GM19328 (cell line): ENCODE results near the gene KRTAP9-2.
"Not testable (repeated sequence)": the region's sequence is repeated elsewhere in the genome, so short reads cannot be mapped to it uniquely, and the experiment has no call there.

Source experiments
- ATAC-seq: cut with Tn5 transposase; IDR thresholded peaks from one replicate; pipeline ENCODE4 v1.9.1; 2021; ENCODE audit warnings: mild to moderate bottlenecking, moderate library complexity; ENCODE audit not compliant: unreplicated experiment

Gene KRTAP9-2

GRCh38 chr17:41232399-41233105 lies 6.1 kb downstream of the KRTAP9-2 start, which contains the start of gene KRTAP9-3:
Gene KRTAP9-3, plus strand, starts transcription at chr17:41232449. Its CDS starts 53 bp downstream, at chr17:41232502.
- not testable (repeated sequence) for ATAC-seq

- not testable (repeated sequence) for ATAC-seq
These were observed 10.7 kb downstream of the KRTAP9-2 start for GRCh38 chr17:41237116-41237515.

GRCh38 chr17:41237949-41238437 lies 11.5 kb downstream of the KRTAP9-2 start, which contains the start of gene KRTAP9-8:
Gene KRTAP9-8, plus strand, starts transcription at chr17:41237999. Its CDS starts 53 bp downstream, at chr17:41238052.
- ATAC-seq, result not testable (repeated sequence)

- ATAC-seq, result not testable (repeated sequence)
These were observed 20.7 kb downstream of the KRTAP9-2 start for GRCh38 chr17:41246995-41247787.

GRCh38 chr17:41249637-41250240 lies 23.3 kb downstream of the KRTAP9-2 start, which contains the start of gene KRTAP9-4:
Gene KRTAP9-4, plus strand, starts transcription at chr17:41249687. Its CDS starts 34 bp downstream, at chr17:41249721.
- not testable (repeated sequence) for ATAC-seq

GRCh38 chr17:41251261-41251660 lies 24.8 kb downstream of the KRTAP9-2 start:
- no peak for ATAC-seq

- no peak for ATAC-seq
These were observed 28.4 kb downstream of the KRTAP9-2 start for GRCh38 chr17:41254861-41255260.

- ATAC-seq, result not testable (repeated sequence)
These were observed 29.2 kb downstream of the KRTAP9-2 start, which contains the start of gene KRTAP9-9 for GRCh38 chr17:41255381-41256290. Gene KRTAP9-9, plus strand, starts transcription at chr17:41255384.

- no peak for ATAC-seq
These were observed 29.8 kb downstream of the KRTAP9-2 start for GRCh38 chr17:41256291-41256685.

GRCh38 chr17:41258406-41258805 lies 32.0 kb downstream of the KRTAP9-2 start:
- ATAC-seq, result no peak

- ATAC-seq, result no peak
These were observed 36.8 kb downstream of the KRTAP9-2 start for GRCh38 chr17:41263212-41263611.

- ATAC-seq, result no peak
These were observed 38.2 kb downstream of the KRTAP9-2 start for GRCh38 chr17:41264599-41264998.

GRCh38 chr17:41265078-41265477 lies 38.6 kb downstream of the KRTAP9-2 start, which contains the start of gene KRTAP9-6:
Gene KRTAP9-6, plus strand, starts transcription at chr17:41265378. Its CDS starts 0 bp downstream, at chr17:41265378.
- no peak for ATAC-seq

- no peak for ATAC-seq
These were observed 41.3 kb downstream of the KRTAP9-2 start for GRCh38 chr17:41267711-41268110.

- not testable (repeated sequence) for ATAC-seq
These were observed 44.9 kb downstream of the KRTAP9-2 start for GRCh38 chr17:41271323-41271722.

- no peak for ATAC-seq
These were observed 45.4 kb downstream of the KRTAP9-2 start for GRCh38 chr17:41271858-41272257.

GRCh38 chr17:41275648-41276190 lies 49.3 kb downstream of the KRTAP9-2 start, which contains the start of gene KRTAP9-7:
Gene KRTAP9-7, plus strand, starts transcription at chr17:41275698. Its CDS starts 0 bp downstream, at chr17:41275698.
- not testable (repeated sequence) for ATAC-seq
